K562 (cell line): Measurements from ENCODE around the gene HSPA4L. TPM values are rescaled to one million over a fixed set of nuclear protein-coding genes. Genes with fewer than 3 reads are reported as not detected.

ENCODE experiments used
- ATF3 ChIP-seq, 2 experiments: fragments of 450-650 bp in 1 of 2; sonication (generic) in 1 of 2; formaldehyde crosslinking in 1 of 2; IDR thresholded peaks in 1 of 2; conservative IDR thresholded peaks in 1 of 2; 2 replicates each; pipeline versions ENCODE4 v1.6.1 to v1.8.1; 2016 to 2023; ENCODE audit warnings: mild to moderate bottlenecking in 2 of 2, moderate library complexity in 2 of 2, inconsistent platforms in 1 of 2, missing genetic modification reagents in 1 of 2
- BRCA1 ChIP-seq, 2 experiments: fragments of 450-650 bp in 1 of 2; sonication (generic) in 1 of 2; formaldehyde crosslinking in 1 of 2; IDR thresholded peaks; 2 replicates each; pipeline versions ENCODE4 v1.5.0 to v1.6.1; 2017 to 2020; ENCODE audit warnings: mild to moderate bottlenecking in 1 of 2, missing genetic modification reagents in 1 of 2
- HBP1 ChIP-seq: fragments of 450-650 bp; formaldehyde crosslinking; IDR thresholded peaks from 2 replicates; pipeline ENCODE4 v1.4.0; 2022; ENCODE audit warnings: missing genetic modification characterization
- HES1 ChIP-seq: fragments of 450-650 bp; IDR thresholded peaks from 2 replicates; pipeline ENCODE4 v1.6.1; 2016; ENCODE audit warnings: low read depth, mild to moderate bottlenecking, moderate library complexity
- HLTF ChIP-seq: fragments of 450-650 bp; IDR thresholded peaks from 2 replicates; pipeline ENCODE4 v1.6.1; 2016
- MAX ChIP-seq: sonication (generic); formaldehyde crosslinking; IDR thresholded peaks from 2 replicates; pipeline ENCODE4 v1.9.0; 2022; ENCODE audit warnings: mild to moderate bottlenecking, missing genetic modification reagents
- SMAD4 ChIP-seq: fragments of 250-450 bp; sonication (Bioruptor Pico); conservative IDR thresholded peaks from 2 replicates; pipeline ENCODE4 v1.8.0; 2021; ENCODE audit warnings: inconsistent platforms, mild to moderate bottlenecking, moderate library complexity
- SMARCE1 ChIP-seq: fragments of 450-650 bp; IDR thresholded peaks from 2 replicates; pipeline ENCODE4 v1.7.1; 2016; ENCODE audit warnings: mild to moderate bottlenecking
- TCF3 ChIP-seq: sonication (generic); formaldehyde crosslinking; IDR thresholded peaks from 2 replicates; pipeline ENCODE4 v1.4.0; 2020; ENCODE audit warnings: mild to moderate bottlenecking, missing genetic modification reagents
- VEZF1 ChIP-seq: fragments of 200-800 bp; sonication (Bioruptor generic); IDR thresholded peaks from 2 replicates; pipeline ENCODE4 v1.6.1; 2017; ENCODE audit warnings: missing genetic modification characterization, missing compliant biosample characterization
- ZNF174 ChIP-seq: fragments of 250-450 bp; sonication (Bioruptor Pico); IDR thresholded peaks from 2 replicates; pipeline ENCODE4 v1.4.0; 2020; ENCODE audit warnings: mild to moderate bottlenecking
- ZNF217 ChIP-seq: sonication (generic); formaldehyde crosslinking; IDR thresholded peaks from 2 replicates; pipeline ENCODE4 v1.8.0; 2022; ENCODE audit warnings: mild to moderate bottlenecking, missing genetic modification reagents
- ZNF398 ChIP-seq: fragments of 250-450 bp; sonication (Bioruptor Pico); IDR thresholded peaks from 2 replicates; pipeline ENCODE4 v1.8.0; 2021; ENCODE audit warnings: moderate library complexity, mild to moderate bottlenecking, inconsistent platforms
- ZNF785 ChIP-seq: fragments of 250-450 bp; sonication (Bioruptor Pico); IDR thresholded peaks from 2 replicates; pipeline ENCODE4 v1.4.0; 2020; ENCODE audit warnings: mild to moderate bottlenecking
- polyA plus RNA-seq, 8 experiments: library from polyadenylated mRNA; depleted of rRNA in 4 of 8; stranded (reverse) in 5 of 8; unstranded in 3 of 8; fragments of >200 nt; fragmentation: Nextera tagmentation in 2 of 8; fragmentation: Illumina TruSeq in 1 of 8; extraction: Ambion mirVana in 2 of 8; extraction: Trizol in 1 of 8; gene quantifications; 2 replicates each; pipeline versions ENCODE4 v1.2.1 to v1.2.3, GENCODE V29; 2011 to 2014; ENCODE audit warnings: inconsistent platforms in 1 of 8, missing spikeins in 1 of 8
- total RNA-seq, 7 experiments: library from RNA; depleted of rRNA in 6 of 7; stranded (reverse); fragments of >200 nt in 6 of 7; fragmentation: Illumina TruSeq in 2 of 7; extraction: Trizol in 2 of 7; gene quantifications; 2 replicates each; pipeline versions ENCODE4 v1.2.1 to v1.2.3, GENCODE V29; 2011 to 2021; ENCODE audit warnings: low replicate concordance in 1 of 7

HSPA4L gene
- total and polyA plus RNA-seq, 9 of the 15 experiments (the other 6 are each of a cell fraction or from before 2014, with no cell fraction given), result 12.3 to 37.0 (median 21.7) TPM

GRCh38 chr4:127870688-127871087 lies 88.6 kb downstream of the HSPA4L start (continued):
- TF ChIP-seq HBP1 (CRISPR knock-in tag) (no peak), SMARCE1 (peak; percentile 82), ATF3 (IDR thresholded peaks at IDR 0.05) (peak; percentile 68; the same call in 1 of the 2 replicates), ATF3 (CRISPR knock-in tag; conservative IDR thresholded peaks at IDR 0.05) (no peak), VEZF1 (CRISPR knock-in tag) (no peak), HES1 (no peak), ZNF217 (CRISPR knock-in tag) (no peak), MAX (CRISPR knock-in tag) (no peak), BRCA1 (IDR thresholded peaks at IDR 0.05) (no peak), BRCA1 (CRISPR knock-in tag; IDR thresholded peaks at IDR 0.05) (no peak), ZNF174 (CRISPR knock-in tag) (no peak), ZNF398 (CRISPR knock-in tag) (no peak), ZNF785 (CRISPR knock-in tag) (no peak), HLTF (no peak), TCF3 (peak; percentile 40), SMAD4 (CRISPR knock-in tag) (no peak)
